Peyer's patch (tissue), 4 donors: ENCODE measurements around the gene MUC5AC. TPM values are rescaled to one million over a fixed set of nuclear protein-coding genes. Genes with fewer than 3 reads are reported as not detected.
"Not testable (repeated sequence)": the region's sequence is repeated elsewhere in the genome, so short reads cannot be mapped to it uniquely, and the experiment has no call there.

ENCODE experiments used
- DNase-seq, 3 donors: peaks; one replicate each; pipeline ENCODE4 v3.0.0-alpha.2; 2017 to 2019
- H3K27ac ChIP-seq, 4 donors: fragments of 200-600 bp; sonication (generic); one replicate each; pipeline ENCODE4 v1.5.1; 2016 to 2019
- H3K27me3 ChIP-seq, 2 donors: fragments of 200-600 bp; sonication (generic); one replicate each; pipeline ENCODE4 v1.5.1; 2019
- H3K36me3 ChIP-seq, 3 donors: fragments of 200-600 bp; sonication (generic); one replicate each; pipeline ENCODE4 v1.5.1; 2016 to 2019
- H3K4me1 ChIP-seq, 4 donors: fragments of 200-600 bp; sonication (generic); one replicate each; pipeline ENCODE4 v1.5.1; 2016 to 2019
- H3K4me3 ChIP-seq, 4 donors: fragments of 200-600 bp; sonication (generic); 1 replicate in 3 of 4; 2 replicates in 1 of 4; pipeline ENCODE4 v1.5.1; 2016 to 2019; ENCODE audit warnings: mild to moderate bottlenecking in 1 of 4
- H3K9me3 ChIP-seq, 4 donors: fragments of 200-600 bp; sonication (generic); one replicate each; pipeline ENCODE4 v1.5.1; 2016 to 2019; ENCODE audit warnings: mild to moderate bottlenecking in 1 of 4
- POLR2A ChIP-seq, 2 donors: fragments of 450-650 bp; IDR thresholded peaks; one replicate each; pipeline ENCODE4 v1.5.1; 2017; ENCODE audit warnings: antibody characterized with exemption in 2 of 2, mild to moderate bottlenecking in 2 of 2, moderate library complexity in 2 of 2
- total RNA-seq, 4 donors: library from RNA; depleted of rRNA; stranded (reverse); fragments of >200 nt; gene quantifications; one replicate each; pipeline ENCODE4 v1.1.0, GENCODE V29; 2016
- TF ChIP-seq, protein P1 (sequence below), 6 experiments: fragments of 450-650 bp in 4 of 6; fragments of 200-600 bp in 2 of 6; sonication (generic) in 1 of 6; IDR thresholded peaks; one replicate each; pipeline ENCODE4 v1.5.1; 2017 to 2019; ENCODE audit warnings: antibody characterized with exemption in 6 of 6, mild to moderate bottlenecking in 3 of 6, moderate library complexity in 1 of 6

MUC5AC gene
- total RNA-seq, 4 donors from 2014 or later, result not detected

DNA sequence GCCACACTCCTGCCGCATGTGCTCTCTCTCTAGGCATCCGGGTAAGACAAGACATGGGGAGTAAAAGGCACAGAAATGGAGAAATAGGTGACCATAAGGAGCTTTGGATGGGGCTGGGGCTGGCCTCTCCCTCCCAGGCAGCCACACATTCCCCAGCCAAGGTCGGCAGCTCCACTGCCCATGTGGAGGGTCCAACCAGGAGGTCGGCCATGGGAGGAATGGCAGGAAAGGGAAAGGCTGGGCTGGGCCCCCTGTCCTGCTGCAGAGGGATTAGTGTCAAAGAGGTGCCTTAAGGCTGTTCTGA lies 460 bp upstream of the MUC5AC start:
- Histone ChIP-seq H3K4me3 (no peak overlapping the region), H3K36me3 (no peaks in the 10 kb centered on the region), H3K27ac (no peak overlapping the region), H3K27me3 (no peaks in the 10 kb centered on the region), H3K4me1 (no peaks in the 10 kb centered on the region), H3K9me3 (peaks cover 0 to 4% (median 0%) of the 10 kb centered on the region in 4 donors)
- peak in 1 of 3 donors; percentile 23 for DNase-seq
- no peak for TF ChIP-seq POLR2A (IDR thresholded peaks at IDR 0.05)
- TF ChIP-seq, protein P1, sequence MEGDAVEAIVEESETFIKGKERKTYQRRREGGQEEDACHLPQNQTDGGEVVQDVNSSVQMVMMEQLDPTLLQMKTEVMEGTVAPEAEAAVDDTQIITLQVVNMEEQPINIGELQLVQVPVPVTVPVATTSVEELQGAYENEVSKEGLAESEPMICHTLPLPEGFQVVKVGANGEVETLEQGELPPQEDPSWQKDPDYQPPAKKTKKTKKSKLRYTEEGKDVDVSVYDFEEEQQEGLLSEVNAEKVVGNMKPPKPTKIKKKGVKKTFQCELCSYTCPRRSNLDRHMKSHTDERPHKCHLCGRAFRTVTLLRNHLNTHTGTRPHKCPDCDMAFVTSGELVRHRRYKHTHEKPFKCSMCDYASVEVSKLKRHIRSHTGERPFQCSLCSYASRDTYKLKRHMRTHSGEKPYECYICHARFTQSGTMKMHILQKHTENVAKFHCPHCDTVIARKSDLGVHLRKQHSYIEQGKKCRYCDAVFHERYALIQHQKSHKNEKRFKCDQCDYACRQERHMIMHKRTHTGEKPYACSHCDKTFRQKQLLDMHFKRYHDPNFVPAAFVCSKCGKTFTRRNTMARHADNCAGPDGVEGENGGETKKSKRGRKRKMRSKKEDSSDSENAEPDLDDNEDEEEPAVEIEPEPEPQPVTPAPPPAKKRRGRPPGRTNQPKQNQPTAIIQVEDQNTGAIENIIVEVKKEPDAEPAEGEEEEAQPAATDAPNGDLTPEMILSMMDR (IDR thresholded peaks at IDR 0.05), result no peak

DNA sequence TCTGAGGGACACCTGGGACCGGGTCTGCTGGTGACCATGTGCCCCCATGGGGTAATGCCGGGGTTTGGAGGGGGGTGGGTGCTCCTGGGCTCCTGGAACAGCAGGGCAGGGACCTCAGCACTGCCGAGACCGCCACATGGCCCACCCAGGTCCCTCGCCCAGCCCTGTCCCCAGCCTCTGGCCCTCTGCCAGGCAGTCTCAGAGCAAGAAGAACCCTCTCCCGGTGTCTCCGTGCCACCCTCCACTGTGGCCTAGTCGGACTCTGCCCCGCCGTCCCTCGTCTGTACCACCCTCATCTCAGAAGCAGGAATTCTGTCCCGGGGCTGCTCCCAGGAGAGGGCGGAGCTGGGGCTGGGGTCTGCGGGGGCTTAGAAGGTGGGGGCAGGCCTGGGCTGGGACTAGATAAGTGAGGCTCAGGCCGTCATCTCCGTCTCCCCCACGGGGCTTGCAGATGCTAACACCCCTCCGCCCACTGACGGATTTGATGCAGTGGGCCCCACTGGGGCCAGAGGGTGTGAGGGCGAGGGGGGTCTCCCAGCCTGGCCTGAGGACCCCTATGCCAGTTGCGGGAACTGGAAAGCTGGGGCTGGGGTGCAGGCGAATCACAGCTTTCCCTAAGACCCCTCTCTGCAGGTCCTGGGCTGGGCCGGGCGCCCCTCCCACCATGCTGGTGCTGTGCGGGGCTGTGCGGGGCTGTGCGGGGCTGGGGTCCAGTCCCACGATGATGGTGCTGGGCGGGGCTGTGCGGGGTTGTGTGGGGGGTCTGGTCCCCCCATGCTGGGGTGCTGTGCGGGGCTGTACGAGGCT lies 1.1 kb downstream of the MUC5AC start:
- TF ChIP-seq, protein P1 (IDR thresholded peaks at IDR 0.05), result no peak
- no peak for TF ChIP-seq POLR2A (IDR thresholded peaks at IDR 0.05)

DNA sequence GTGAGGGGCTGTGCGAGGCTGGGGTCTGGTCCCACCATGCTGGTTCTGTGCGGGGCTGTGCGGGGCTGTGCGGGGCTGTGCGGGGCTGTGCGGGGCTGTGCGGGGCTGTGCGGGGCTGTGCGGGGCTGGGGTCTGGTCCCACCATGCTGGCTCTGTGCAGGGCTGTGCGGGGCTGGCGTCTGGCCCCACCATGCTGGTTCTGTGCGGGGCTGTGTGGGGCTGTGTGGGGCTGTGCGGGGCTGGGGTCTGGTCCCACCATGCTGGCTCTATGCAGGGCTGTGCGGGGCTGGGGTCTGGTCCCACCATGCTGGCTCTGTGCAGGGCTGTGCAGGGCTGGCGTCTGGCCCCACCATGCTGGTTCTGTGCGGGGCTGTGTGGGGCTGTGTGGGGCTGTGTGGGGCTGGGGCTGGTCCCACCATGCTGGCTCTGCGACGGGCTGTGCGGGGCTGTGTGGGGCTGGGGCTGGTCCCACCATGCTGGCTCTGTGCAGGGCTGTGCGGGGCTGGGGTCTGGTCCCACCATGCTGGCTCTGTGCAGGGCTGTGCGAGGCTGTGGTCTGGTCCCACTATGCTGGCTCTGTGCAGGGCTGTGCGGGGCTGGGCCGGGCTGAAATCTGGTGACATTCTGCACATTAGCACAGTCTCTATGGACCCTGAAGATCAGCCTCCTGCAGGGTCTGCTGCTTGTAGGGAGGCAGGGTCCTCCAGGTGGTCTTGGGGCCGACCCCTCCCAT lies 1.9 kb downstream of the MUC5AC start:
- H3K4me3 ChIP-seq, H3K27me3 ChIP-seq: not testable (repeated sequence)

More for the DNA sequence above, 1.1 kb downstream of the MUC5AC start:
- peak in 2 of 3 donors; percentile 9 to 19 for DNase-seq
- Histone ChIP-seq H3K27me3 (no peaks in the 10 kb centered on the region), H3K9me3 (peaks cover 0 to 4% (median 0%) of the 10 kb centered on the region in 4 donors), H3K27ac (no peak overlapping the region), H3K4me1 (no peaks in the 10 kb centered on the region), H3K4me3 (no peak overlapping the region), H3K36me3 (no peaks in the 10 kb centered on the region)

DNA sequence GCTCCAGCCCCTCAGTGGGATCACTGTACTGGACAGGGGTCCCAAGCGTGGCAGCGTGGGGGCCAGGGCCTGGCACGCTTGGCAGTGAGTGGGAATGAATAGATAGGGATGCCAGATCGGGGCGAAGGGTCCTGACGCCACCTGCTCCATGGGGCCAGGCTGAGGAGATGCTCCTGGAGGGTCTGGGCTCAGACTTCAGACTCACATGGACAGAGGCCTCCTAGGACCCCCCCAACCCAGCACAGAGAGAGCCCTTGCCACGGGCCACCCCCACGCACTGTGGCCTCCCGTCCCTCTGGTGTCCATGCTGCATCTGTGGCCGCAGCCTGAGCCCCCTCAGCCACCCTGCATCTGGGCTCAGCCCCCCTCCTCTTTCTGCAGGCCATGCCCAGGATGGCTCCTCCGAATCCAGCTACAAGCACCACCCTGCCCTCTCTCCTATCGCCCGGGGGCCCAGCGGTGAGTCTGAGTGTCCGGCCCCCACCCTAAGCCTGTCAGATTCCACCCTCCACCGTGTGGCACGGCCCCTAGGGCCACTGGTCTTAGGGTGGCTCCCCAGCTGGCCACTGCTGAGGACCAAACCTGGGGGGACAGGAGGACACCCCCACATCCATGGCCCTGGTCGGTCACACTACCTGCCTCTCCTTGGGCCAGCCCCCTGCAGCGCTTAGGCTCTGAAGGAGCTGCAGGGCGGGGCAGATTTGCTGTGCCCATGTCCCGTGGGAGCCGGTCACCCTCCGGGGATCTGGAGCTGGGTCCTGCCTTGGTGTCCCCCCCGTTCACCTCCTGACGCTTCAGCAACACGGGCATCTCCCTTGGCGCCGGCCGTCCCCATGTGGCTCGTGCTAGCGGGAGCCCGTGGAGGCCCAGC lies 2.7 kb downstream of the MUC5AC start:
- H3K27me3 ChIP-seq, result no peaks in the 10 kb centered on the region

More for the DNA sequence above, 1.9 kb downstream of the MUC5AC start:
- H3K27ac ChIP-seq, H3K9me3 ChIP-seq, H3K36me3 ChIP-seq, H3K4me1 ChIP-seq: not testable (repeated sequence)
- DNase-seq, result peak in 1 of 3 donors; percentile 22

DNA sequence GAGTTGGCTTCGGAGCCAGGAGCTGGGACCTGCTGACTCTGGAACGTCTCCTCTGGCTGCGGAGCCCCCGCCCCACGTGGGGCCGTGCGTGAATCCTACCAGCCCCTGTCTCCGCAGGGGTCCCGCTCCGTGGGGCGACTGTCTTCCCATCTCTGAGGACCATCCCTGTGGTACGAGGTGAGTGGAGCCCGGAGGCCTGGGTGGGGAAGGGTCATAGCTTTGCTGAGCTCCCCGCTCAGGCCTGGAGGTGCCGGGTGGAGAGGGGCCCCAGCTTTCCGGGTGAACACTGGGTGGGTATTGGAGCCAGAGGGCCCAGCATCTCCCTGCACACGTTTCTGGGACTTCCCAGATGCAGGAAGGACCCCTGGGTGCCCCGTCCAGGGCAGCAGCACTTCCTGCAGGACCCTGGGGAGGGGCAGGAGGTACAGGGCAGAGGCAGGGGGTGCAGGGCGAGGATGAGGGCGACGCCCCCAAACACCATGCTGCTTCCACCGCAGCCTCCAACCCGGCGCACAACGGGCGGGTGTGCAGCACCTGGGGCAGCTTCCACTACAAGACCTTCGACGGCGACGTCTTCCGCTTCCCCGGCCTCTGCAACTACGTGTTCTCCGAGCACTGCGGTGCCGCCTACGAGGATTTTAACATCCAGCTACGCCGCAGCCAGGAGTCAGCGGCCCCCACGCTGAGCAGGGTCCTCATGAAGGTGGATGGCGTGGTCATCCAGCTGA lies 3.8 kb downstream of the MUC5AC start:
- Histone ChIP-seq H3K27ac (no peak overlapping the region), H3K9me3 (peaks cover 0 to 4% (median 0%) of the 10 kb centered on the region in 4 donors), H3K4me3 (no peak overlapping the region), H3K4me1 (no peaks in the 10 kb centered on the region), H3K36me3 (no peaks in the 10 kb centered on the region), H3K27me3 (no peaks in the 10 kb centered on the region)
- peak in 2 of 3 donors; percentile 31 to 32 for DNase-seq
- TF ChIP-seq POLR2A (IDR thresholded peaks at IDR 0.05), result no peak

More for the DNA sequence above, 2.7 kb downstream of the MUC5AC start:
- Histone ChIP-seq H3K36me3 (no peaks in the 10 kb centered on the region), H3K4me3 (no peak overlapping the region), H3K9me3 (peaks cover 0 to 4% (median 0%) of the 10 kb centered on the region in 4 donors), H3K4me1 (no peaks in the 10 kb centered on the region), H3K27ac (no peak overlapping the region)
- no peak for TF ChIP-seq POLR2A (IDR thresholded peaks at IDR 0.05)
- peak in 2 of 3 donors; percentile 32 to 40 for DNase-seq

DNA sequence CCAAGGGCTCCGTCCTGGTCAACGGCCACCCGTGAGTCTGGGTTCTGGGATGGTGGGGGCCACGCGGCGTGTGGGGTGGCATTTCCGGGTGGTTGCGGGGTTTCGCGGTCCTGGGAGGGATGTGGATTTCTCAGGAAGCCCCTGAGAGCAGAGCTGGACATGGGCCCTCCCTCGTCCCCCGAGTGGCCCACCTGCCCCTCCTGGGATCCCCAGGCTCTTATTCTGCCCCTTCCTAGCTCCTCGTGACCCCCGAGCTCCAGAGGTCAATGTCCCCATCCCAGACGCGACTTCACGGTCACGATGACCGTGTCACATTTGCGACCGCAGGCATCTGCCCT lies 4.4 kb downstream of the MUC5AC start:
- no peaks in the 10 kb centered on the region for H3K4me1 ChIP-seq
- DNase-seq, result peak in 2 of 3 donors; percentile 33 to 39
- H3K9me3 ChIP-seq, result peaks cover 0 to under 1% (median 0%) of the 10 kb centered on the region in 4 donors
- H3K4me3 ChIP-seq, result no peak overlapping the region
- H3K27ac ChIP-seq, result no peak overlapping the region
- H3K27me3 ChIP-seq, result no peaks in the 10 kb centered on the region
- TF ChIP-seq, protein P1 (IDR thresholded peaks at IDR 0.05), result no peak
- TF ChIP-seq POLR2A (IDR thresholded peaks at IDR 0.05), result no peak
- H3K36me3 ChIP-seq, result no peaks in the 10 kb centered on the region
